Activated CD8-positive, alpha-beta memory T cell treated with anti-CD3 and anti-CD28 coated beads, Interleukin-2, amount 50 U/mL, for 1 hour (primary cell): Measurements from ENCODE around the gene LILRB3.
"Not testable (repeated sequence)": the region's sequence is repeated elsewhere in the genome, so short reads cannot be mapped to it uniquely, and the experiment has no call there.

Experiments used
- DNase-seq: peaks from one replicate; pipeline ENCODE4 v3.0.0-alpha.2; 2020; ENCODE audit errors: extremely low read depth

Gene LILRB3

GRCh38 chr19:54209811-54210494 lies 12.9 kb downstream of the LILRB3 start:
- no peak for DNase-seq

GRCh38 chr19:54209058-54209810 lies 13.6 kb downstream of the LILRB3 start:
- no peak for DNase-seq

DNA sequence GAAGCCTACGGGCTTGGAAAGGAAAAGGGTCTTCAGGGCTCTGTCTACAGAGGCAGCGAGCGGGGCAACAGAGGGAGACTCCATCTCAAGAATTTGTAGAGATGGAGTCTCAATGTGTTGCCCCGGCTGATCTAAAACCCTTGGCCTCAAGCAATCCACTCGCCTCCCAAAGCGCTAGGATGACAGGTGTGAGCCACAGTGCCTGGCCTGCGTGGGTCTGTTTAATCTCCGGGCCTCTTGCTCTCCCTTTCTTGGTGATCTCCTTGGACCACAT lies 14.1 kb downstream of the LILRB3 start:
- DNase-seq, result no peak

DNA sequence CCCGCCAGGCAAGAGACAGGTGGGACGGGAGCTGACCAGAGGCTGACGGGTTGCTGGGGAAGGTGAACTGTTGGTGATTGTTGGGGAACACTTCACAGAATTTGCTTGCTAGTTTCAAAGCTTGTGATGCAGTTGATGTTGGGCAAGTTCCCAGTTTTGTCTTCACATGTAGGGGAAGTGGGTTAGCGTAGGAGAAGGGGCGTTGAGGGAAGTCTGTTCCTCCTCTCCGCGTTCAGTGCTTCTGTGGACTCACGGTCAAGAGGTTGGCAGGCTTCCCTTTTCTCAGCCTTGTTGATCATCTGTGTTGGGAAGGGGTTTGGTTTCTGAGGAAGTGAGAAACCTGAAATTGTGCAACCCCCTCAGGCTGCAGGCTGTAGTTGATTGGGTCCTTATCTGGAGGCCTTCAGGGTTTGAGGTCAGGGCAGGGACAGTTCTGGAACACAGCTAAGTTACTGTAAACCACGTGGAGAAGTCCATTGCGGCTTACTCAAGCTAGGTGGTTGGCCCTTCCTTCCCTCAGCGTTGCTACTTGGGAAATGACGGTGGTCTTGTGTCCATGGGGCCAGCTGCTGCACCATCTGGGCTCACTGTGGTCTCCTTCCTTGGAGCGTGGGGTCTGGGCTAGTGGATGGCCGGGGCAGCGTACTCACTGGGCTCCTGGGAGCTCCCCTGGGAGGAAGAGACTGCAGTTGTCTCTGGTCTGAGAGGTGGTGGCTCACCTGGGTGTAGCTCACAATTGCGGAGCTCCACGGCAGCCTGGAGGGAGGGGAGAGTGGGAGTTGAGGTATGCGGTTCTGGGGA lies 14.6 kb downstream of the LILRB3 start:
- no peak for DNase-seq

DNA sequence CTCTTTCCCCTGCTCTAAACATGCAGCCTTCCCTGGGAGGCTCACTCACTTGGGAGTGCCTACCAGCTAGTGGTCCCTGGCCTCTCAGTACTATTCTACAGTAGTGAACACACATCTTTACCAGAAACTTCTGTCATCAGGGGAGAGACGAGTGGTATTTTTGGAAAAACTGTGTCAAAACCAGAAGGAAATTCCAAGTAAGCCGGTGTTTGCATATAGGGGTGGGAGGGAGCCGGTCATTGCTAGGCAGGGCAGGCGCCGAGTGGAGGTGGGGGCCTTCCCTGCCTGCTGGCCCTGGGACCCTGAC lies 15.2 kb downstream of the LILRB3 start:
- no peak for DNase-seq

DNA sequence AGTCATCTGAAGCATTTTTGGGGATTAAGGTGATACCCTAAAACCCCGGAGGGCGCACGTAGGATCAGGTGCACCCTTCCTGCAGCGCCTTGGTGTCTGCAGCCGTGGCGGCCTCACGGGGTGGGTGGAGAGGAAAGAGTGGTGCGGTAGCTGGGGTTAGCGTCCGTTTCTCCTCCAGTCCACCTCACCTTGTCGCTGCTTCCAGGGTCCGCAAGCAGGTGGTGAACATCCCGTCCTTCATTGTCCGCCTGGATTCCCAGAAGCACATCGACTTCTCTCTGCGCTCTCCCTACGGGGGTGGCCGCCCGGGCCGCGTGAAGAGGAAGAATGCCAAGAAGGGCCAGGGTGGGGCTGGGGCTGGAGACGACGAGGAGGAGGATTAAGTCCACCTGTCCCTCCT lies 15.6 kb downstream of the LILRB3 start:
- DNase-seq, result not testable (repeated sequence)

DNA sequence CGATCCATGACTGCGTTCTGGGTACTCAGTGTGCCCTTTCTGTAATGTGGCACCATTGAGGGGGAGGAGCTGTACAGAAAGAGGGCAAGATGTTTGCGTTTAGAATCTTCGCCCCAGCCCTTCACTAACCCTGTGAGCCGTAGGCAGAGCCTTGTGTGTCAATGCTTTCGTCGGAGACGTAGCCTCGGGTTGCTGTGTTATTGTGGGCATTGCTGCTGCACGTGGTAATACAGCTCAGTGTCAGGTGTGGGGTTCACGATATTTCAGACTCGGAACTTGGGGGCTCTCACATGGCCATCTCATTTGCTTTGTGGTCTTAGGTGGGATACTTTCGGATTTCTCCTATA lies 16.0 kb downstream of the LILRB3 start:
- no peak for DNase-seq

GRCh38 chr19:54206030-54206830 lies 16.6 kb downstream of the LILRB3 start:
- no peak for DNase-seq

- no peak for DNase-seq
These were observed 17.9 kb downstream of the LILRB3 start for GRCh38 chr19:54204767-54205468.

DNA sequence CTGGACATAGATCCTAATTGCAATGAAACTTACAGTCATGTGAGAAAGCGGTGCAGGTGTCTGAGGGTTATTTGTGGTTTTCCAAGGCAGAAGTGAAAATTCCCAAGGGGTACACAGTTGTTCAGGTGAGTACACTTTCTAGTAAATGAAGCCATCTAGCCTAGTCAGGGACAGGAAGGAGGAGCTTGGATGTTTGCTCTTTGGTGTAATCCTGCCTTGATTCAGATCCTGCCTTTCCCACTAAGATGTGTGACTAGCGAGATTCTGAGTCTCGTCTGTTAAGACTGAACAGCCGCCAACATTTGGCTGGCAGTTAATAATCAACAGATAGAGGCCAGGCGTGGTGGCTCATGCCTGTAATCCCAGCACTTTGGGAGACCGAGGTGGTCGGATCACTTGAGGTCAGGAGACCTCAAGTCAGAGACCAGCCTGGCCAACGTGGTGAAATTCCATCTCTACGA lies 19.6 kb downstream of the LILRB3 start:
- DNase-seq, result no peak

- DNase-seq, result no peak
These were observed 20.8 kb downstream of the LILRB3 start for GRCh38 chr19:54201980-54202379.

DNA sequence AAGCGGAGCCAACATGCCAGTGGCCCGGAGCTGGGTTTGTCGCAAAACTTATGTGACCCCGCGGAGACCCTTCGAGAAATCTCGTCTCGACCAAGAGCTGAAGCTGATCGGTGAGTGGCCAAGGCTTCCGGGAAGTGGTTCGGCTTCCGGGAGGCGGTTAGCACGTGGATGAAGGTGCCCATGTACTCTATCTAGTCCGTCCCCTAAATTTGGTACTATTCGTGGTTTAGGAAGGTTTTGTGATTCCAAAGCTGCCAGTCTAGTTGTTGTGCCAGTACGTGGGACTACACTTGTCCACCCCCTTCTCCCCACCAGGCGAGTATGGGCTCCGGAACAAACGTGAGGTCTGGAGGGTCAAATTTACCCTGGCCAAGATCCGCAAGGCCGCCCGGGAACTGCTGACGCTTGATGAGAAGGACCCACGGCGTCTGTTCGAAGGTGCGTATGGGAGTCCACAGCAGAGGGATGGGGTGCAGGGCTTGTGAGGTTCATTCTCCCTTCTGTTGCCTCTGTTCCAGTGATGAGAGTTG lies 21.6 kb downstream of the LILRB3 start:
- no peak for DNase-seq

DNA sequence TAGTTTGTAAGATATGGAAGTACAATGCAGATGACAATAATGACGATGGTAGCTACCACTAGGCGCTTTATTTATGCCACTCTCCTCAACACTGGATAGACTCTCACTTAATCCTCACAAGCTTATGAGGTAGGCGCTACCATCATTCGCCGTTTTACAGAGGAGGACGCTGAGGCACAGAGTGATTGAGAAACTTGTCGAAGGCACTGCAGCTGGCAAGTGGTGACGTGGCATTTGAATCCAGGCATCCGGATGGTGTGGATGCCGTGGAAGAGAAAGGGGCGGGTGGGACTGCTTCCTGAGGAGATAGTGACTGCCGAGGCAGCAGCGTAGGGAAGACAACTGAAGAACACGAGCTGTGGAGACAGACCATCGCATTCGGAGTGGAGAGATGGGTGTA lies 23.4 kb downstream of the LILRB3 start:
- no peak for DNase-seq

- no peak for DNase-seq
These were observed 25.7 kb downstream of the LILRB3 start for GRCh38 chr19:54197121-54197520.

GRCh38 chr19:54196536-54196935 lies 26.3 kb downstream of the LILRB3 start:
- DNase-seq, result no peak

GRCh38 chr19:54194463-54194862 lies 28.3 kb downstream of the LILRB3 start:
- DNase-seq, result not testable (repeated sequence)

DNA sequence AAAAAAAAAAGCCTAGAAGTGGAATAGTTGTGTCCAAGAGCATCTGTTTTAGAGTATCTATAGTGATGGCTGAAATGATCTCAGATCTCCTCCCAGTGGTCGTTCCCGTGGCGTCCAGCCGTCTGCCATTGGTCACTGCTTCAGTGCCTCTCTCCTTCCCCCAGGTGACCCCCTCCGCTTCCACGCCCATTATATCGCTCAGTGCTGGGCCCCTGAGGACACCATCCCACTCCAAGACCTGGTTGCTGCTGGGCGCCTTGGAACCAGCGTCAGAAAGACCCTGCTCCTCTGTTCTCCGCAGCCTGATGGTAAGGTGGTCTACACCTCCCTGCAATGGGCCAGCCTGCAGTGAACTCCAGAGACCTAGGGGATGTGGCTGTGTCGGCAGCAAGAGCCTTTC lies 29.8 kb downstream of the LILRB3 start:
- no peak for DNase-seq

DNA sequence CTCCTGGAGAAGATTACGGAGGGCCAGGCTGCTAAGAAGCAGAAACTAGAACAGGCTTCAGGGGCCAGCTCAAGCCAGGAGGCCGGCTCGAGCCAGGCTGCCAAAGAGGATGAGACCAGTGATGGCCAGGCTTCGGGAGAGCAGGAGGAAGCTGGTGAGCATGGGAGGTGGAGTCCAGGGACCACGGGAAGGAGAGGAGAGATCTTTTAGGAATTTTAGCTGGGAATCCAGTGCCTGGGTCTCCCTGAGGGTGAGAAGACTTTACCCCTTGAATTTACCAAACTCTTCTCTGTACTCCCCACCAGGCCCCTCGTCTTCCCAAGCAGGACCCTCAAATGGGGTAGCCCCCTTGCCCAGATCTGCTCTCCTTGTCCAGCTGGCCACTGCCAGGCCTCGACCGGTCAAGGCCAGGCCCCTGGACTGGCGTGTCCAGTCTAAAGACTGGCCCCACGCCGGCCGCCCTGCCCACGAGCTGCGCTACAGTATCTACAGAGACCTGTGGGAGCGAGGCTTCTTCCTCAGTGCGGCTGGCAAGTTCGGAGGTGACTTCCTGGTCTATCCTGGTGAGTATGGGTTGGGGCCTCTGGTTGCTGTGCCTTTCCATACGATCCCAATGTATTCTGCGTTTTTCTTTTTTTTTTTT lies 30.9 kb downstream of the LILRB3 start:
- DNase-seq, result no peak

GRCh38 chr19:54191011-54191810 lies 31.6 kb downstream of the LILRB3 start, which contains the start of gene TSEN34:
TSEN34 (plus strand) TSS chr19:54191308; CDS start chr19:54191365, 57 bp downstream.
- peak; percentile 55 for DNase-seq

- peak; percentile 100 for DNase-seq
These were observed 32.2 kb downstream of the LILRB3 start for GRCh38 chr19:54190503-54191010.
